ENCODE data around the gene DOK5.

- TF ChIP-seq HES1 (IDR thresholded peaks at IDR 0.05; ENCODE audit: low read depth), result no peak
- no peak for TF ChIP-seq CTCF (IDR thresholded peaks at IDR 0.05 in 2 of 3, conservative IDR thresholded peaks at IDR 0.05 in 1 of 3; ENCODE audit: insufficient read depth in 2 of 3, low read depth in 1 of 3, low read length in 3 of 3)
- TF ChIP-seq SMC3 (conservative IDR thresholded peaks at IDR 0.05; ENCODE audit: insufficient read depth, low read depth, low read length), result no peak
- no peak for TF ChIP-seq ZNF232 (CRISPR knock-in tag; IDR thresholded peaks at IDR 0.05)
- no peak for TF ChIP-seq BRF2 (IDR thresholded peaks at IDR 0.05; ENCODE audit: borderline replicate concordance, insufficient read depth, insufficient read length)
- no peak for TF ChIP-seq NR1H2 (CRISPR knock-in tag; IDR thresholded peaks at IDR 0.05)
- no peak for TF ChIP-seq RBBP5 (IDR thresholded peaks at IDR 0.05; ENCODE audit: borderline replicate concordance, insufficient read depth, low read length, poor library complexity, severe bottlenecking)
- no peak for TF ChIP-seq CHCHD3 (CRISPR knock-in tag; IDR thresholded peaks at IDR 0.05)
- TF ChIP-seq FOSL1 (tag; conservative IDR thresholded peaks at IDR 0.05), result no peak
Measured at GRCh38 chr20:54543369-54543768, 68.0 kb downstream of the DOK5 start.

Data from K562 (cell line).